Glomerular visceral epithelial cell (primary cell): ENCODE measurements around the gene GSTO1.

Experiments
- DNase-seq: peaks from one replicate; pipeline ENCODE4 v3.0.0-alpha.2; 2016; ENCODE audit errors: extremely low spot score

Gene GSTO1

GRCh38 chr10:104274762-104275721 is 20.4 kb downstream of the GSTO1 start:
- DNase-seq, result peak; percentile 54

GRCh38 chr10:104276192-104276591 is 21.5 kb downstream of the GSTO1 start:
- no peak for DNase-seq

- DNase-seq, result no peak
These were observed 23.1 kb downstream of the GSTO1 start for GRCh38 chr10:104277785-104278184.

- no peak for DNase-seq
These were observed 25.0 kb downstream of the GSTO1 start for GRCh38 chr10:104279550-104280259.

- DNase-seq, result no peak
These were observed 27.0 kb downstream of the GSTO1 start for GRCh38 chr10:104281694-104282093.

GRCh38 chr10:104284846-104285245 is 30.2 kb downstream of the GSTO1 start:
- DNase-seq, result no peak

- DNase-seq, result no peak
These were observed 32.2 kb downstream of the GSTO1 start for GRCh38 chr10:104286939-104287338.

- DNase-seq, result no peak
These were observed 33.7 kb downstream of the GSTO1 start for GRCh38 chr10:104288355-104288754.

GRCh38 chr10:104291439-104291951 is 36.8 kb downstream of the GSTO1 start:
- DNase-seq, result peak; percentile 90

GRCh38 chr10:104293011-104293410 is 38.3 kb downstream of the GSTO1 start:
- peak; percentile 25 for DNase-seq

- no peak for DNase-seq
These were observed 39.2 kb downstream of the GSTO1 start for GRCh38 chr10:104293781-104294321.

- DNase-seq, result no peak
These were observed 42.2 kb downstream of the GSTO1 start for GRCh38 chr10:104296687-104297436.

- DNase-seq, result peak; percentile 60
These were observed 43.3 kb downstream of the GSTO1 start for GRCh38 chr10:104297697-104298660.

GRCh38 chr10:104299031-104299904 is 44.6 kb downstream of the GSTO1 start:
- DNase-seq, result no peak

- peak; percentile 51 for DNase-seq
These were observed 45.5 kb downstream of the GSTO1 start for GRCh38 chr10:104300002-104300735.

- peak; percentile 98 for DNase-seq
These were observed 46.1 kb downstream of the GSTO1 start for GRCh38 chr10:104300736-104301292.

GRCh38 chr10:104301907-104302690 is 47.4 kb downstream of the GSTO1 start:
- no peak for DNase-seq
